ENCODE results near the gene MIDN.

DNA sequence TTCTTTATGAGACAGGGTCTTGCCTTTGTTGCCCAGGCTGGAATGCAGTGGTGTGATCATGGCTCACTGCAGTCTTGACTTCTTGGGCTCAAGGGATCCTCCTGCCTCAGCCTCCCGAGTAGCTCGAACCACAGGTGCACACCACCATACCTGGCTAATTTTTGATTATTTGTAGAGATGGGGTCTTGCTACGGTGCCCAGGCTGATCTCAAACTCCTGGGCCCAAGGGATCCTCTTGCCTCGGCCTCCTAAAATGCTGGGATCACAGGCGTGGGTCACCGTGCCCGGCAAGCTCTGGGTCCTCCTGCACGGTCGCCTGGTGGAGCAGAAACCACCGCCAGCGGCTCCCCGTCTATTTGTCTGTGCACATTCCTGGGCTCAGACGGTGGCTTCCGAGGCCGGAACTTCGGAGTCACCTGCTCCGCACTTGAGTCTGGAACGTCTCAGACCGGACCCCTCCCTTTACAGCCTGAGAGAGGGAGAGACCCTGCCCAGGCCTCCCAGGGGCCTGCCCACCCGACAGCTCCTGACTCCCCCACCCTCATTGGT, 59.4 kb downstream of the MIDN start:
- TF ChIP-seq ZNF274 (IDR thresholded peaks at IDR 0.05; ENCODE audit: low read depth, low read length) (no peak), YY1 (IDR thresholded peaks at IDR 0.05; ENCODE audit: insufficient read depth, insufficient read length) (no peak), SUZ12 (IDR thresholded peaks at IDR 0.05; ENCODE audit: extremely low read depth, insufficient read depth, insufficient read length) (no peak)
